HepG2 (cell line): ENCODE results near the gene CYP2U1. TPM values are rescaled to one million over a fixed set of nuclear protein-coding genes. Genes with fewer than 3 reads are reported as not detected.
A peak's percentile ranks its signal among the peaks of the same experiment; 100 is the strongest.

ENCODE experiments used
- CREB3 ChIP-seq: sonication (generic); formaldehyde crosslinking; IDR thresholded peaks from 2 replicates; pipeline ENCODE4 v1.5.0; 2020; ENCODE audit warnings: missing genetic modification reagents
- EP300 ChIP-seq, 3 experiments: sonication (generic) in 1 of 3; formaldehyde crosslinking in 1 of 3; IDR thresholded peaks; 2 replicates each; pipeline versions ENCODE4 v1.5.1 to v1.6.1; 2011 to 2020; ENCODE audit warnings: low read depth in 2 of 3, low read length in 2 of 3, borderline replicate concordance in 1 of 3, improper control_type of control experiment in 1 of 3, mild to moderate bottlenecking in 1 of 3, missing genetic modification reagents in 1 of 3, moderate library complexity in 1 of 3
- HHEX ChIP-seq: IDR thresholded peaks from 2 replicates; pipeline ENCODE4 v1.6.1; 2016; ENCODE audit warnings: control low read depth
- LCORL ChIP-seq, 2 experiments: fragments of 450-650 bp in 1 of 2; sonication (generic) in 1 of 2; formaldehyde crosslinking in 1 of 2; IDR thresholded peaks; 2 replicates each; pipeline versions ENCODE4 v1.5.0 to v1.6.1; 2017 to 2020; ENCODE audit warnings: antibody characterized with exemption in 1 of 2, missing genetic modification reagents in 1 of 2
- NR2C2 ChIP-seq: sonication (generic); formaldehyde crosslinking; IDR thresholded peaks from 2 replicates; pipeline ENCODE4 v1.4.0; 2020; ENCODE audit warnings: missing genetic modification reagents, mild to moderate bottlenecking, moderate library complexity, borderline replicate concordance
- PBX2 ChIP-seq: IDR thresholded peaks from 2 replicates; pipeline ENCODE4 v1.6.1; 2016; ENCODE audit warnings: control low read depth
- SNRNP70 ChIP-seq: fragments of 200-400 bp; formaldehyde crosslinking; IDR thresholded peaks from 2 replicates; pipeline ENCODE4 v1.6.1; 2017; ENCODE audit warnings: mild to moderate bottlenecking, low read depth, low read length, moderate library complexity
- TBX2 ChIP-seq: sonication (generic); formaldehyde crosslinking; IDR thresholded peaks from 2 replicates; pipeline ENCODE4 v1.5.0; 2020; ENCODE audit warnings: missing genetic modification reagents, mild to moderate bottlenecking, borderline replicate concordance
- YY1 ChIP-seq: IDR thresholded peaks from 2 replicates; pipeline ENCODE4 v1.6.1; 2011; ENCODE audit warnings: low read length, low read depth, moderate library complexity, mild to moderate bottlenecking; ENCODE audit not compliant: insufficient read depth, insufficient replicate concordance
- ZBTB44 ChIP-seq: sonication (generic); formaldehyde crosslinking; IDR thresholded peaks from 2 replicates; pipeline ENCODE4 v1.4.0; 2020; ENCODE audit warnings: missing genetic modification reagents
- ZNF296 ChIP-seq: sonication (generic); formaldehyde crosslinking; conservative IDR thresholded peaks from 2 replicates; pipeline ENCODE4 v1.5.0; 2020; ENCODE audit warnings: mild to moderate bottlenecking, missing genetic modification reagents
- ZNF3 ChIP-seq: IDR thresholded peaks from 2 replicates; pipeline ENCODE4 v1.7.0; 2017; ENCODE audit warnings: inconsistent platforms
- ZNF460 ChIP-seq: sonication (generic); formaldehyde crosslinking; IDR thresholded peaks from 2 replicates; pipeline ENCODE4 v1.5.1; 2020; ENCODE audit warnings: missing genetic modification reagents, mild to moderate bottlenecking, borderline replicate concordance
- ZNF773 ChIP-seq: sonication (generic); formaldehyde crosslinking; IDR thresholded peaks from 2 replicates; pipeline ENCODE4 v1.4.0; 2020; ENCODE audit warnings: missing genetic modification reagents, borderline replicate concordance
- ZNF790 ChIP-seq: sonication (generic); formaldehyde crosslinking; IDR thresholded peaks from 2 replicates; pipeline ENCODE4 v1.8.0; 2022; ENCODE audit warnings: missing genetic modification reagents, mild to moderate bottlenecking, borderline replicate concordance
- polyA plus RNA-seq, 8 experiments: library from polyadenylated mRNA; depleted of rRNA in 3 of 8; stranded (reverse) in 7 of 8; unstranded in 1 of 8; fragments of >200 nt; fragmentation: Illumina TruSeq in 4 of 8; extraction: Trizol in 4 of 8; gene quantifications; 2 replicates each; pipeline versions ENCODE4 v1.2.1 to v1.2.3, GENCODE V29; 2011 to 2016; ENCODE audit warnings: low read depth in 4 of 8, missing spikeins in 1 of 8, mixed read lengths in 1 of 8; ENCODE audit not compliant: insufficient read depth in 1 of 8
- total RNA-seq, 5 experiments: library from RNA; depleted of rRNA; stranded (reverse); fragments of >200 nt; fragmentation: Illumina TruSeq; extraction: Trizol; gene quantifications; 2 replicates each; pipeline ENCODE4 v1.2.3, GENCODE V29; 2016; ENCODE audit warnings: low read depth in 1 of 5
- TF ChIP-seq, protein P1 (sequence below): sonication (generic); formaldehyde crosslinking; IDR thresholded peaks from one replicate; pipeline ENCODE4 v1.5.1; 2020; ENCODE audit warnings: mild to moderate bottlenecking, missing genetic modification reagents; ENCODE audit errors: not compliant biosample characterization

Gene CYP2U1
- total and polyA plus RNA-seq, 2 of the 13 experiments (the other 11 are each of a cell fraction or from before 2014, with no cell fraction given): 1.4 to 3.4 TPM

DNA sequence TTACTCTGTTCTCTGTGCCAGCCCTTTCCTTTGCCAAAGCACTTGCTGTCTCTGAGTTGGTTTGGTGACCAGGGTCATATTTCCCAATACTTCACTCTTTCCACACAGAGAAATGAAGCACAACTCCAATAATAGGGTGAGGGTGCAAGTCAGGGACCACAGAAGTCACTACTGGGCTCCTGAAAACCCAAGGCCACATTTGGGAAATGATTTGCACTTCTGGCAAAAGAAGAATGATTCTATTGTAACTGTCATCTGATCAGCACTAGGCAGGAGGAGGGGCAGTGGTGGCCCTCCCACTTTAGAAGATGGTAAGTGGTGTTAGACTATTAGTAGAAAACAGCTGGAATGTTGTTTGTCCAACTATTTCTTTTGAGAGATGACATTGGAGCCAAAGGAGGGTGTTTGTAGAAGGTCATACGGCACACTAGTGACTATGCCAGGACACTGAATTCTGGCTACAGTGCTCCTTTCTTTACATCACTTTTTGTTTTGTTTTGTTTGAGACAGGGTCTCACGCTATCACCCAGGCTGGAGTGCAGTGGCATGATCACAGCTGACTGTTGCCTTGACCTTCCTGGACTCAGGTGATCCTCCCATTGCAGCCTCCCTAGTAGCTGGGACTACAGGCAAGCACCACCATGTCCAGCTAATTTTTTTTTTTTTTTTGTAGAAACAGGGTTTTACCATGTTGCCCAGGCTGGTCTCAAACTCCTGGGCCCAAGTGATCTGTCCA, 47.5 kb downstream of the CYP2U1 start (continued):
- TF ChIP-seq, protein P1, sequence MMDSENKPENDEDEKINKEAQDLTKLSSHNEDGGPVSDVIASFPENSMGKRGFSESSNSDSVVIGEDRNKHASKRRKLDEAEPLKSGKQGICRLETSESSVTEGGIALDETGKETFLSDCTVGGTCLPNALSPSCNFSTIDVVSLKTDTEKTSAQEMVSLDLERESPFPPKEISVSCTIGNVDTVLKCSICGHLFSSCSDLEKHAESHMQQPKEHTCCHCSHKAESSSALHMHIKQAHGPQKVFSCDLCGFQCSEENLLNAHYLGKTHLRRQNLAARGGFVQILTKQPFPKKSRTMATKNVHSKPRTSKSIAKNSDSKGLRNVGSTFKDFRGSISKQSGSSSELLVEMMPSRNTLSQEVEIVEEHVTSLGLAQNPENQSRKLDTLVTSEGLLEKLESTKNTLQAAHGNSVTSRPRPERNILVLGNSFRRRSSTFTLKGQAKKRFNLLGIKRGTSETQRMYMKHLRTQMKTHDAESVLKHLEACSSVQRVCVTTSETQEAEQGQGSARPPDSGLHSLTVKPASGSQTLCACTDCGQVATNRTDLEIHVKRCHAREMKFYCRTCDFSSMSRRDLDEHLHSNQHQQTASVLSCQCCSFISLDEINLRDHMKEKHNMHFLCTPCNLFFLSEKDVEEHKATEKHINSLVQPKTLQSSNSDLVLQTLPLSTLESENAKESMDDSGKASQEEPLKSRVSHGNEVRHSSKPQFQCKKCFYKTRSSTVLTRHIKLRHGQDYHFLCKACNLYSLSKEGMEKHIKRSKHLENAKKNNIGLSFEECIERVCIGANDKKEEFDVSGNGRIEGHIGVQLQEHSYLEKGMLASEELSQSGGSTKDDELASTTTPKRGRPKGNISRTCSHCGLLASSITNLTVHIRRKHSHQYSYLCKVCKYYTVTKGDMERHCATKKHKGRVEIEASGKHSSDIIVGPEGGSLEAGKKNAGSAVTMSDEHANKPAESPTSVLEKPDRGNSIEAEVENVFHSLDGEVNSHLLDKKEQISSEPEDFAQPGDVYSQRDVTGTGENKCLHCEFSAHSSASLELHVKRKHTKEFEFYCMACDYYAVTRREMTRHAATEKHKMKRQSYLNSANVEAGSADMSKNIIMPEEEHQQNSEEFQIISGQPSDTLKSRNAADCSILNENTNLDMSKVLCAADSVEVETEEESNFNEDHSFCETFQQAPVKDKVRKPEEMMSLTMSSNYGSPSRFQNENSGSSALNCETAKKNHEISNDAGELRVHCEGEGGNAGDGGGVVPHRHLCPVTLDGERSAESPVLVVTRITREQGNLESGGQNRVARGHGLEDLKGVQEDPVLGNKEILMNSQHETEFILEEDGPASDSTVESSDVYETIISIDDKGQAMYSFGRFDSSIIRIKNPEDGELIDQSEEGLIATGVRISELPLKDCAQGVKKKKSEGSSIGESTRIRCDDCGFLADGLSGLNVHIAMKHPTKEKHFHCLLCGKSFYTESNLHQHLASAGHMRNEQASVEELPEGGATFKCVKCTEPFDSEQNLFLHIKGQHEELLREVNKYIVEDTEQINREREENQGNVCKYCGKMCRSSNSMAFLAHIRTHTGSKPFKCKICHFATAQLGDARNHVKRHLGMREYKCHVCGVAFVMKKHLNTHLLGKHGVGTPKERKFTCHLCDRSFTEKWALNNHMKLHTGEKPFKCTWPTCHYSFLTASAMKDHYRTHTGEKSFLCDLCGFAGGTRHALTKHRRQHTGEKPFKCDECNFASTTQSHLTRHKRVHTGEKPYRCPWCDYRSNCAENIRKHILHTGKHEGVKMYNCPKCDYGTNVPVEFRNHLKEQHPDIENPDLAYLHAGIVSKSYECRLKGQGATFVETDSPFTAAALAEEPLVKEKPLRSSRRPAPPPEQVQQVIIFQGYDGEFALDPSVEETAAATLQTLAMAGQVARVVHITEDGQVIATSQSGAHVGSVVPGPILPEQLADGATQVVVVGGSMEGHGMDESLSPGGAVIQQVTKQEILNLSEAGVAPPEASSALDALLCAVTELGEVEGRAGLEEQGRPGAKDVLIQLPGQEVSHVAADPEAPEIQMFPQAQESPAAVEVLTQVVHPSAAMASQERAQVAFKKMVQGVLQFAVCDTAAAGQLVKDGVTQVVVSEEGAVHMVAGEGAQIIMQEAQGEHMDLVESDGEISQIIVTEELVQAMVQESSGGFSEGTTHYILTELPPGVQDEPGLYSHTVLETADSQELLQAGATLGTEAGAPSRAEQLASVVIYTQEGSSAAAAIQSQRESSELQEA (CRISPR knock-in tag): no peak
- no peak for TF ChIP-seq LCORL (IDR thresholded peaks at IDR 0.05)
- no peak for TF ChIP-seq LCORL (CRISPR knock-in tag; IDR thresholded peaks at IDR 0.05)
- no peak for TF ChIP-seq ZBTB44 (CRISPR knock-in tag)
- TF ChIP-seq PBX2 (CRISPR knock-in tag): no peak
- peak; percentile 68; the same call in 1 of the 2 replicates for TF ChIP-seq TBX2 (CRISPR knock-in tag)
- TF ChIP-seq HHEX (CRISPR knock-in tag): no peak
- TF ChIP-seq YY1: no peak
- TF ChIP-seq ZNF790 (CRISPR knock-in tag): no peak
- TF ChIP-seq EP300 (IDR thresholded peaks at IDR 0.05; ENCODE audit: low read depth in 2 of 2, low read length in 2 of 2): peak in 1 of 2 experiments; percentile 27; a peak in 1 of 4 replicates
- no peak; the same call in 1 of the 2 replicates for TF ChIP-seq EP300 (CRISPR knock-in tag; IDR thresholded peaks at IDR 0.05; ENCODE audit: borderline replicate concordance)
- TF ChIP-seq ZNF773 (CRISPR knock-in tag): no peak
- TF ChIP-seq ZNF3 (CRISPR knock-in tag): no peak
- TF ChIP-seq ZNF296 (CRISPR knock-in tag): no peak
- no peak for TF ChIP-seq SNRNP70
- peak; percentile 79 for TF ChIP-seq ZNF460 (CRISPR knock-in tag)
- no peak for TF ChIP-seq NR2C2
- TF ChIP-seq CREB3 (CRISPR knock-in tag): no peak
